OCI-LY7 (cell line): Measurements from ENCODE around the gene SPATA13. TPM values are rescaled to one million over a fixed set of nuclear protein-coding genes. Genes with fewer than 3 reads are reported as not detected.

Source experiments
- BruUV-seq: library from RNA; stranded (reverse); fragments of 400-500 nt; replicated peaks from 2 replicates; lab custom pipeline; 2021; lab: Mats Ljungman, UMichigan
- CTCF ChIA-PET: fragments of 300-600 bp; sonication (Branson Sonifier 250); formaldehyde crosslinking; loops from one replicate; lab custom pipeline; 2022; ENCODE audit warnings: antibody characterized with exemption; ENCODE audit not compliant: unreplicated experiment; lab: Charles Lee
- POLR2A ChIA-PET: fragments of 300-600 bp; sonication (Branson Sonifier 250); formaldehyde crosslinking; loops from one replicate; lab custom pipeline; 2022; ENCODE audit warnings: antibody characterized with exemption; lab: Charles Lee
- DNase-seq: peaks from one replicate; pipeline ENCODE4 v3.0.0-alpha.2; 2015; ENCODE audit warnings: low spot score
- H2AFZ ChIP-seq: fragments of 200-600 bp; sonication (generic), shearing (Covaris generic); 2 replicates; pipeline ENCODE4 v1.6.1; 2014; ENCODE audit warnings: mild to moderate bottlenecking, antibody characterized with exemption, low read length, moderate library complexity
- H3K27ac ChIP-seq: fragments of 200-600 bp; sonication (generic); 2 replicates; pipeline ENCODE4 v1.5.1; 2014; ENCODE audit warnings: mixed run types, low read depth, mild to moderate bottlenecking, moderate library complexity, low read length, inconsistent platforms; ENCODE audit not compliant: poor library complexity, severe bottlenecking
- H3K36me3 ChIP-seq: fragments of 200-600 bp; sonication (generic); 2 replicates; pipeline ENCODE4 v1.6.1; 2014; ENCODE audit warnings: mild to moderate bottlenecking, antibody characterized with exemption, low read length, moderate library complexity, mixed read lengths; ENCODE audit not compliant: insufficient read depth
- H3K4me1 ChIP-seq: fragments of 200-600 bp; sonication (generic); 2 replicates; pipeline ENCODE4 v1.5.1; 2014; ENCODE audit warnings: mild to moderate bottlenecking, low read length; ENCODE audit not compliant: insufficient read depth, poor library complexity, severe bottlenecking
- H3K4me2 ChIP-seq: fragments of 200-600 bp; sonication (generic); 2 replicates; pipeline ENCODE4 v1.6.1; 2014; ENCODE audit warnings: mild to moderate bottlenecking, low read length
- H3K4me3 ChIP-seq: fragments of 200-600 bp; sonication (generic); 2 replicates; pipeline ENCODE4 v1.5.1; 2014; ENCODE audit warnings: mild to moderate bottlenecking, low read depth, low read length; ENCODE audit not compliant: poor library complexity, severe bottlenecking
- H3K79me2 ChIP-seq: fragments of 200-600 bp; sonication (generic); 2 replicates; pipeline ENCODE4 v1.6.1; 2016; ENCODE audit warnings: low read depth, mild to moderate bottlenecking, low read length, moderate library complexity, mixed read lengths; ENCODE audit not compliant: insufficient read depth
- H3K9me2 ChIP-seq: fragments of 200-600 bp; sonication (generic); 2 replicates; pipeline ENCODE4 v1.6.1; 2016; ENCODE audit warnings: mild to moderate bottlenecking, low read length, mixed read lengths; ENCODE audit not compliant: insufficient read depth
- H3K9me3 ChIP-seq: fragments of 200-600 bp; sonication (generic); 2 replicates; pipeline ENCODE4 v1.6.1; 2014; ENCODE audit warnings: mild to moderate bottlenecking, mixed run types, low read length, mixed read lengths
- H4K20me1 ChIP-seq: fragments of 200-600 bp; sonication (generic); 2 replicates; pipeline ENCODE4 v1.6.1; 2014; ENCODE audit warnings: mild to moderate bottlenecking, antibody characterized with exemption, low read length, moderate library complexity, mixed read lengths; ENCODE audit not compliant: insufficient read depth
- EZH2phosphoT487 ChIP-seq: fragments of 200-600 bp; sonication (generic); IDR thresholded peaks from 2 replicates; pipeline ENCODE4 v1.6.1; 2018; ENCODE audit warnings: low read depth, borderline replicate concordance, mild to moderate bottlenecking, mixed run types, antibody characterized with exemption, low read length, moderate library complexity, mixed read lengths
- intact Hi-C: fragments of 100-400 bp; cut with micrococcal nuclease; formaldehyde crosslinking; loops from one replicate; pipeline ENCODE4 v1.10.0; 2022; ENCODE audit not compliant: unreplicated experiment
- total RNA-seq, 2 experiments: library from RNA; depleted of rRNA in 1 of 2; stranded (reverse); fragments of >200 nt in 1 of 2; shearing (Covaris generic) in 1 of 2; gene quantifications; 2 replicates each; pipeline ENCODE4 v1.2.3, GENCODE V29; 2014 to 2022
- TF ChIP-seq, protein P1 (sequence below): fragments of 200-600 bp; sonication (generic); conservative IDR thresholded peaks from 2 replicates; pipeline ENCODE4 v1.5.1; 2014; ENCODE audit warnings: mild to moderate bottlenecking, antibody characterized with exemption, low read length, moderate library complexity, mixed read lengths

The SPATA13 gene
- total RNA-seq, 2 experiments from 2014 or later = 3.8 to 32.4 TPM

DNA sequence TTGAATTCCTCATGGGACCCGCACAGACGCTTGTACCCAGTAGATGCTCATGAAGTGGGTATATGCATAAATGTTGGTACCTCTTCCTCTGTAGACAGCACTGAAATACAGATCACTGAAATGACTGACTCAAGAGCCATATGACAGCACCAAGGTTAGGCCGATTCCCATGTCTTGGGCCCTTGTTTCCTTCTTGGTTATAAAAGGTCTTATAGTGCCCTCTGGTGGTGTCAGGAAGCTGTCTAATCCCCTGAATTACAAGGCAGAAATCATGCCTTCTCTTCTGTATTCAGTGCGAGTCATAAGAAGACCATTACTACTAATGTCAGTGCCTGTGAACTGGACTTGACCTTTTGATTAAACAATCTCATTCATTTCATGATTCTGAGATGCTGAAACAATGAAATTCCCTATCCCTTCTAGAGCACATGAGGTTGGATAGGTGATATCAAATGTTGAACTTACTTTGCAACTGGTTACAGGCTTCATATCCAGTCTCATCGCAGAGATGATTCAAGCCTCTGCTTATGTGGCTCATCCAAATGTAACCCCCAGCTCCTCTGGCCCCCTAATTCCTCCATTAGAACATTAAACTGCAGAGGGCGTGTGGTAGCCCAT is 59.7 kb downstream of the SPATA13 start:
- POLR2A ChIA-PET = no interaction called here
- Histone ChIP-seq H3K4me3 (no peak overlapping the region), H3K27ac (no peak overlapping the region), H3K36me3 (no peaks in the 10 kb centered on the region), H4K20me1 (peaks cover 4% of the 10 kb centered on the region; the same call in 1 of the 2 replicates), H2AFZ (no peak overlapping the region), H3K9me2 (no peaks in the 10 kb centered on the region), H3K9me3 (no peaks in the 10 kb centered on the region), H3K4me1 (peaks cover 31% of the 10 kb centered on the region), H3K79me2 (no peaks in the 10 kb centered on the region), H3K4me2 (no peak overlapping the region)
- TF ChIP-seq, protein P1, sequence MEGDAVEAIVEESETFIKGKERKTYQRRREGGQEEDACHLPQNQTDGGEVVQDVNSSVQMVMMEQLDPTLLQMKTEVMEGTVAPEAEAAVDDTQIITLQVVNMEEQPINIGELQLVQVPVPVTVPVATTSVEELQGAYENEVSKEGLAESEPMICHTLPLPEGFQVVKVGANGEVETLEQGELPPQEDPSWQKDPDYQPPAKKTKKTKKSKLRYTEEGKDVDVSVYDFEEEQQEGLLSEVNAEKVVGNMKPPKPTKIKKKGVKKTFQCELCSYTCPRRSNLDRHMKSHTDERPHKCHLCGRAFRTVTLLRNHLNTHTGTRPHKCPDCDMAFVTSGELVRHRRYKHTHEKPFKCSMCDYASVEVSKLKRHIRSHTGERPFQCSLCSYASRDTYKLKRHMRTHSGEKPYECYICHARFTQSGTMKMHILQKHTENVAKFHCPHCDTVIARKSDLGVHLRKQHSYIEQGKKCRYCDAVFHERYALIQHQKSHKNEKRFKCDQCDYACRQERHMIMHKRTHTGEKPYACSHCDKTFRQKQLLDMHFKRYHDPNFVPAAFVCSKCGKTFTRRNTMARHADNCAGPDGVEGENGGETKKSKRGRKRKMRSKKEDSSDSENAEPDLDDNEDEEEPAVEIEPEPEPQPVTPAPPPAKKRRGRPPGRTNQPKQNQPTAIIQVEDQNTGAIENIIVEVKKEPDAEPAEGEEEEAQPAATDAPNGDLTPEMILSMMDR = peak; percentile 91
- TF ChIP-seq EZH2phosphoT487 = no peak
- CTCF ChIA-PET = interaction anchor here (0.9 to 1.2 kb wide), 3 partner anchors 59 to 330 kb away, joined by 3 to 4 read pairs (median 3); partner anchors contain the start of gene SPATA13
- DNase-seq = peak; percentile 81
- BruUV-seq = no TSS peak
- intact Hi-C loops = loop anchor here (1.0 to 10.0 kb wide), 3 partner anchors 167 to 295 kb away; no protein-coding TSS in a partner anchor

DNA sequence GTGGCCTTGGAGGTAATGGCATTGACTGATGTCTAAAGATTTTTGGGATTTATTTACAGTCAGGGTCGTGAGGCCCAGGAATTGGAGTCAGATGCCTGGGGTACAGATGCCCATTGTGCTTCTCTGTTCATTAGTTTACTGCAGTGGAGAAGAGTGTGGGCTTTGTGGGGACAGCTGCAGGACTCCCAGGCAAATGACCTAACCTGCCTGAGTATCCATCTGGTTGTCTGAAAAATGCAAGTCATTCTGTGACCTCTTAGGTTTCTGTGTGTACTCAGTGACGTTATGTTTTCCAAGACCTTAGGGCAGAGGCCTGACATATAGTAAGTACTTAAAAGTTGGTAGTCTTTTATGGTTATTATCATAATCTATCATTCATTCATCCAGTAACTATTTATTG is 60.5 kb downstream of the SPATA13 start:
- TF ChIP-seq, protein P1 = no peak
- TF ChIP-seq EZH2phosphoT487 = no peak

DNA sequence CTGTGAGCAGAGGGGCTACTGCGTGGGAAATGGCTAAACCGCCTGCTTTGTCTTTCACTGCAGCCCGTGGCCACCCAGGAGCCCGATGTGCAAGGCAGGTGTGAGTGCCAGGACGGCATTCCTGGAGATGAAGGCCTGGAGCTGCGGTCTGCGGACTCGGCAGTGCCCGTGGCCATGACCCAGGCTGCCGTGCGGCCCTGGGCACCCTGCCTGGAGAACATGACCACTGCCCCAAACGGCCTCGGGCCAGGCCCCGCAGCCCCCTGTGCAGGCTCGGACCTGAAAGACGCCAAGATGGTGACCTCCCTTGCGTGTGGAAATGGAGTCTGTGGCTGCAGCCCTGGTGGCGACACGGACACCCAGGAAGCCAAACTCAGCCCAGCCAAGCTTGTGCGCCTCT is 62.2 kb downstream of the SPATA13 start:
- ChIA-PET CTCF (no interaction called here), POLR2A (no interaction called here)
- H3K36me3 ChIP-seq = no peaks in the 10 kb centered on the region
- no peak overlapping the region for H3K4me2 ChIP-seq
- BruUV-seq = no TSS peak
- no peak overlapping the region for H2AFZ ChIP-seq
- intact Hi-C loops = loop anchor here (10.0 kb wide), 1 partner anchor 298 kb away; no protein-coding TSS in a partner anchor
- no peaks in the 10 kb centered on the region for H3K9me3 ChIP-seq
- no peak overlapping the region for H3K27ac ChIP-seq
- H3K9me2 ChIP-seq = no peaks in the 10 kb centered on the region
- H3K4me1 ChIP-seq = peaks cover 5% of the 10 kb centered on the region
- no peaks in the 10 kb centered on the region for H3K79me2 ChIP-seq
- DNase-seq = no peak
- H4K20me1 ChIP-seq = peaks cover 4% of the 10 kb centered on the region; the same call in 1 of the 2 replicates
- H3K4me3 ChIP-seq = no peak overlapping the region
- TF ChIP-seq, protein P1 = no peak
- no peak for TF ChIP-seq EZH2phosphoT487

More for the DNA sequence above, 60.5 kb downstream of the SPATA13 start:
- no TSS peak for BruUV-seq
- no peak overlapping the region for H3K4me3 ChIP-seq
- peaks cover 4% of the 10 kb centered on the region; the same call in 1 of the 2 replicates for H4K20me1 ChIP-seq
- no peak overlapping the region for H3K4me2 ChIP-seq
- no peaks in the 10 kb centered on the region for H3K9me3 ChIP-seq
- no peak overlapping the region for H2AFZ ChIP-seq
- H3K27ac ChIP-seq = no peak overlapping the region
- no peak for DNase-seq
- H3K79me2 ChIP-seq = no peaks in the 10 kb centered on the region
- intact Hi-C loops = loop anchor here (10.0 kb wide), 1 partner anchor 296 kb away; no protein-coding TSS in a partner anchor
- ChIA-PET CTCF (interaction anchor here (0.9 kb wide), 1 partner anchor 331 kb away, joined by 3 read pairs; no protein-coding TSS in a partner anchor), POLR2A (no interaction called here)
- H3K36me3 ChIP-seq = no peaks in the 10 kb centered on the region
- H3K4me1 ChIP-seq = peaks cover 23% of the 10 kb centered on the region
- H3K9me2 ChIP-seq = no peaks in the 10 kb centered on the region
